Upper lobe of left lung (tissue), 6 donors: ENCODE data around the gene PLEKHA1. TPM values are rescaled to one million over a fixed set of nuclear protein-coding genes. Genes with fewer than 3 reads are reported as not detected.
A peak's percentile ranks its signal among the peaks of the same experiment; 100 is the strongest.

Experiments
- ATAC-seq, 2 donors: fragments of 200-7000 bp; cut with Tn5 transposase; one replicate each; pipeline ENCODE4 v1.9.1; 2022; ENCODE audit warnings: mild to moderate bottlenecking in 2 of 2, moderate library complexity in 2 of 2; ENCODE audit not compliant: low FRiP score in 2 of 2
- DNase-seq, 2 donors: peaks; one replicate each; pipeline ENCODE4 v3.0.0-alpha.2; 2019 to 2020
- H3K27ac ChIP-seq, 4 donors: fragments of 200-600 bp; sonication (generic); one replicate each; pipeline ENCODE4 v1.5.1; 2016 to 2019
- H3K27me3 ChIP-seq, 4 donors: fragments of 200-600 bp; sonication (generic); one replicate each; pipeline ENCODE4 v1.5.1; 2017 to 2019
- H3K36me3 ChIP-seq, 4 donors: fragments of 200-600 bp; sonication (generic); one replicate each; pipeline ENCODE4 v1.5.1; 2016 to 2019
- H3K4me1 ChIP-seq, 4 donors: fragments of 200-600 bp; sonication (generic); one replicate each; pipeline ENCODE4 v1.5.1; 2018 to 2019
- H3K4me3 ChIP-seq, 4 donors: fragments of 200-600 bp; sonication (generic); one replicate each; pipeline ENCODE4 v1.5.1; 2017 to 2019; ENCODE audit warnings: mild to moderate bottlenecking in 2 of 4, moderate library complexity in 1 of 4
- H3K9me3 ChIP-seq, 4 donors: fragments of 200-600 bp; sonication (generic); one replicate each; pipeline ENCODE4 v1.5.1; 2018 to 2019
- EP300 ChIP-seq, 4 donors: sonication (generic); formaldehyde crosslinking; IDR thresholded peaks; one replicate each; pipeline ENCODE4 v1.5.1; 2017; ENCODE audit warnings: antibody characterized with exemption in 4 of 4, control low read depth in 2 of 4
- POLR2A ChIP-seq, 4 donors: fragments of 450-650 bp; IDR thresholded peaks; one replicate each; pipeline ENCODE4 v1.5.1; 2016 to 2017; ENCODE audit warnings: antibody characterized with exemption in 4 of 4, mild to moderate bottlenecking in 2 of 4
- POLR2AphosphoS5 ChIP-seq, 2 donors: sonication (generic); formaldehyde crosslinking; IDR thresholded peaks; one replicate each; pipeline ENCODE4 v1.5.1; 2017; ENCODE audit warnings: antibody characterized with exemption in 2 of 2
- WGBS, 2 donors: methylation state at CpG; one replicate each; pipeline ENCODE4 v1.1.5; 2017 to 2018; 5-methylcytosine and 5-hydroxymethylcytosine counted together
- total RNA-seq, 6 donors: library from RNA; depleted of rRNA in 4 of 6; stranded (reverse); fragments of >200 nt in 4 of 6; gene quantifications; one replicate each; pipeline versions ENCODE4 v1.1.0 to v1.2.1, GENCODE V29; 2016 to 2021
- TF ChIP-seq, protein P1 (sequence below), 6 experiments: fragments of 450-650 bp in 4 of 6; fragments of 200-600 bp in 2 of 6; sonication (generic) in 2 of 6; IDR thresholded peaks; one replicate each; pipeline ENCODE4 v1.5.1; 2016 to 2019; ENCODE audit warnings: antibody characterized with exemption in 6 of 6
- donor health status: DM: no; HTN: no; CAD: no; lungs with moderate emphysema.
- donor health status: DM: no; HTN: yes; CAD: no; lungs with severe emphysema.

PLEKHA1 gene
- total RNA-seq, 6 donors from 2014 or later = 29.5 to 78.4 (median 43.7) TPM

DNA sequence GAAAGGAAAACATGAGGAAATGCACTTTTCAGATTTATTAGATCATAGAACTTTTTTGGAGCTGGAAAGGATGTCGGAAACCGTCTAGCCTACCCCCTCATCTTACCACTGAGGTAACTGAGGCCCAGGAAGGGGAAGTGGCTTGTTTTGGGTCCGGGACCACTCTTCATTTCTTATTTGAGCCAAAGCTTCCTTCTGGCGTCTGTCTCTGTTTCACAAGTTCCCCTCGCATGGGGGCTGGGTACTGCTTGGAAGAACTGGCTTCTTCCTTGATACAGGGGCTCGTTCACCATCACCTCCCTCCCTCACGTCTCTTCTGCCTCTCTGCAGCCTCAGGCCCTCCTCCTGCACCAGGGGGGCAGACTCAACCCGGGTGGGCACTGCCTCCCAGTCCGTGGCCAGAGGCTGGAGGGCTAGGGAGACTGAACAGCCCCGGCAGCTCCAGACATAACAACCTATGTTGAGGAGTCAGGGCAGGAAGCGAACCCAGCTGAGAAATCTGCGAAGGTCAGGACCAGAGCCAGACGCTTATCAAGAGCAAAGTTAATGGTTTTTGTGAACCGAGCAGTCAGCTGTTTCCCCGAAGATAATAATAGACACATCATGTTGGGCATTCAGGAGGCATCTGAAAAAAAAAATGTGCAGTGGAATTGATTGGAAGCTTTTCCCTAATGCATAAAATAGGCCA lies 99.8 kb downstream of the PLEKHA1 start:
- Histone ChIP-seq H3K27ac (peak overlapping the region in 2 of 4 donors; percentile 55 to 67), H3K4me3 (no peak overlapping the region), H3K9me3 (no peaks in the 10 kb centered on the region), H3K36me3 (no peaks in the 10 kb centered on the region), H3K27me3 (no peaks in the 10 kb centered on the region), H3K4me1 (peaks cover 25 to 36% (median 28%) of the 10 kb centered on the region in 4 donors)
- no peak for DNase-seq
- TF ChIP-seq, protein P1, sequence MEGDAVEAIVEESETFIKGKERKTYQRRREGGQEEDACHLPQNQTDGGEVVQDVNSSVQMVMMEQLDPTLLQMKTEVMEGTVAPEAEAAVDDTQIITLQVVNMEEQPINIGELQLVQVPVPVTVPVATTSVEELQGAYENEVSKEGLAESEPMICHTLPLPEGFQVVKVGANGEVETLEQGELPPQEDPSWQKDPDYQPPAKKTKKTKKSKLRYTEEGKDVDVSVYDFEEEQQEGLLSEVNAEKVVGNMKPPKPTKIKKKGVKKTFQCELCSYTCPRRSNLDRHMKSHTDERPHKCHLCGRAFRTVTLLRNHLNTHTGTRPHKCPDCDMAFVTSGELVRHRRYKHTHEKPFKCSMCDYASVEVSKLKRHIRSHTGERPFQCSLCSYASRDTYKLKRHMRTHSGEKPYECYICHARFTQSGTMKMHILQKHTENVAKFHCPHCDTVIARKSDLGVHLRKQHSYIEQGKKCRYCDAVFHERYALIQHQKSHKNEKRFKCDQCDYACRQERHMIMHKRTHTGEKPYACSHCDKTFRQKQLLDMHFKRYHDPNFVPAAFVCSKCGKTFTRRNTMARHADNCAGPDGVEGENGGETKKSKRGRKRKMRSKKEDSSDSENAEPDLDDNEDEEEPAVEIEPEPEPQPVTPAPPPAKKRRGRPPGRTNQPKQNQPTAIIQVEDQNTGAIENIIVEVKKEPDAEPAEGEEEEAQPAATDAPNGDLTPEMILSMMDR (IDR thresholded peaks at IDR 0.05) = no peak
- no peak for TF ChIP-seq POLR2A (IDR thresholded peaks at IDR 0.05)
- no peak for TF ChIP-seq EP300 (IDR thresholded peaks at IDR 0.05)
- no peak for TF ChIP-seq POLR2AphosphoS5 (IDR thresholded peaks at IDR 0.05)
- WGBS, 2 donors = 31 to 32% methylated on average over 15 of the region's 15 CpGs
- ATAC-seq = no peak

DNA sequence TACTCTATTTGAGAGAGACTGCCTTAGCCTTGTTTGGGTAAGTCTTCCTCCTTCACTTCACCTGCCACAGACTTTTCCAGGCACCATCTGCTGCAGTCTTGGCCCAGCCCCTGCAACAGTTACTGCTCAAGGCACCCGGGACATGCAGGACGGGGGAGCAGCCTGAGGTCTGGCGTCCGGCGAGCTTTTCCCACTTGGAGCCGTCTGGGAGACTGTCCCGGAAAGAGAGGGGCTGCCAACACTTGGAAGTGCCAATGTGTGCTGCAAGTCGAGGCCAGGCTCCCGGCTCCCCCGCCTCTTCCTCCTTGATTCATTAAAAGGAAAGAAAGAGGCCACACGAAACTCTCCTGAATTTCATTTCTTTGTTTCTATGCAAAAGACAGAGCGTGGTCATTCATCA lies 100.6 kb downstream of the PLEKHA1 start:
- no peak for TF ChIP-seq POLR2AphosphoS5 (IDR thresholded peaks at IDR 0.05)
- no peak for TF ChIP-seq EP300 (IDR thresholded peaks at IDR 0.05)
- no peak for TF ChIP-seq POLR2A (IDR thresholded peaks at IDR 0.05)
- TF ChIP-seq, protein P1 (IDR thresholded peaks at IDR 0.05) = no peak
- Histone ChIP-seq H3K9me3 (no peaks in the 10 kb centered on the region), H3K27ac (peak overlapping the region in 2 of 4 donors; percentile 10 to 67), H3K4me3 (no peak overlapping the region), H3K4me1 (peaks cover 19 to 28% (median 23%) of the 10 kb centered on the region in 4 donors), H3K27me3 (no peaks in the 10 kb centered on the region), H3K36me3 (no peaks in the 10 kb centered on the region)
- WGBS, 2 donors = 30 to 39% methylated on average over 11 to 12 of the region's 12 CpGs
- DNase-seq (peak in 1 of 2 donors; percentile 49), ATAC-seq (peak; percentile 48 to 71)

DNA sequence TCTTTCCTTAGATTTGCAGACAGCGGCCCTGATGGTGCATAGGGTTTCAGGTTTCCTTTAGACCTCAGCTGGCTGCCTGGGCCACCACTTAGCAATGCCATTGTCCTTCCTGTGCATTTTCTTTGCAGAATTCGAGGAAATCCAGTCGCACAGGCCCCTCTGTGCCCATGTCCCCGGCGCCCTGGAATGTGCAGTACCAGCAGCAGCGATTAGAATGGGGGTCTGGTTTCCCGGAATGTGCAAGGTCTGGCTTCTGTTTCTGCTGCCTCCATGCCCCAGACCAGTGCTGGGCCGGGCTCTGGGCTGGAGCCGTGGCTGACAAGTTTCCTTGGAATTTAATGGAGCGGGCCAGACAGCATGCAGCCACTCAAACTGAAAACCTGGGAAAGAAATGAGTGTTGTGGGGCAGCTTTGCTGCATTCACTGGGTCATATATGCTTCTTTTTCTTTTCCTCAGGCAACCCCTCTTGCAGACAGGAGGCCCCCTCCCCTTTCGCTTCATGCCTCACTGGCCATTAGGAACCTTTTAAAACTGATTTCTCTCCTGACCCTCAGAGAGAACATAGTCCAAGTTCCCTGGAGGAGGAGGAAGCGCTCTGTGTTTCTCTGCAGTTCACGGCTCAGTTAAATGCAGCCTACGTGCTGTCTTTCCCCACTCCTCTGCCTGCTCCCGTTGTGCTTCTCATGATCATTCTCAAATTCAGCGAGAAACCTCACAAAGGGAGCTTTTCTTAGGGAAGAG lies 101.3 kb downstream of the PLEKHA1 start:
- H3K36me3 ChIP-seq = no peaks in the 10 kb centered on the region
- H3K4me1 ChIP-seq = peaks cover 18 to 26% (median 23%) of the 10 kb centered on the region in 4 donors
- TF ChIP-seq, protein P1 (IDR thresholded peaks at IDR 0.05) = no peak
- TF ChIP-seq POLR2A (IDR thresholded peaks at IDR 0.05) = no peak
- TF ChIP-seq EP300 (IDR thresholded peaks at IDR 0.05) = no peak
- TF ChIP-seq POLR2AphosphoS5 (IDR thresholded peaks at IDR 0.05) = no peak
- no peaks in the 10 kb centered on the region for H3K27me3 ChIP-seq
- no peaks in the 10 kb centered on the region for H3K9me3 ChIP-seq
- WGBS, 2 donors = 74 to 79% methylated on average over 16 of the region's 16 CpGs
- H3K27ac ChIP-seq = no peak overlapping the region
- H3K4me3 ChIP-seq = no peak overlapping the region
- ATAC-seq (peak in 1 of 2 donors; percentile 28), DNase-seq (peak in 1 of 2 donors; percentile 47)

DNA sequence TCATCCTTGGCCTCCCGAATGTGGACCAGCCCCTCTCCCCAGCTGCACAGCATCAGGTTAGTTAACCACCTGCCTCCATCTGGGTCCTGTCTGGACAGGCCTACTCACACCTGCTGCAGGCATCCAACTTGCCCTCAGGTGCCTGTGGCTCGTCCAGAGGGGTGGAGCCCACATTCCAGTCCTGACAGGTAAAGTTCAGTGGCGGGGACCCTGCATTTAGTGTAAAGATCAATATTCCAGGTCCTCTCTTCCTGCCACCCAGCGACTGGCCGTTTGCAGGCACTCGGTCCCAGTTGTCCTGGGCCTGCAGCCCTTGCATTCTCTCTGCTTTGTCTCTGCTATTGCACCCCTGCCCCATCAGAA lies 101.8 kb downstream of the PLEKHA1 start:
- peaks cover 18 to 26% (median 23%) of the 10 kb centered on the region in 4 donors for H3K4me1 ChIP-seq
- H3K4me3 ChIP-seq = no peak overlapping the region
- TF ChIP-seq POLR2A (IDR thresholded peaks at IDR 0.05) = no peak
- TF ChIP-seq, protein P1 (IDR thresholded peaks at IDR 0.05) = no peak
- no peak for TF ChIP-seq EP300 (IDR thresholded peaks at IDR 0.05)
- no peak for TF ChIP-seq POLR2AphosphoS5 (IDR thresholded peaks at IDR 0.05)
- ATAC-seq (no peak), DNase-seq (no peak)
- H3K36me3 ChIP-seq = no peaks in the 10 kb centered on the region
- H3K27me3 ChIP-seq = no peaks in the 10 kb centered on the region
- no peaks in the 10 kb centered on the region for H3K9me3 ChIP-seq
- no peak overlapping the region for H3K27ac ChIP-seq
- WGBS, 2 donors = 87 to 96% methylated on average over 6 of the region's 6 CpGs
